Measurements from ENCODE around the gene NPY4R.
"Not testable (repeated sequence)": the region's sequence is repeated elsewhere in the genome, so short reads cannot be mapped to it uniquely, and the experiment has no call there.

Gene NPY4R

DNA sequence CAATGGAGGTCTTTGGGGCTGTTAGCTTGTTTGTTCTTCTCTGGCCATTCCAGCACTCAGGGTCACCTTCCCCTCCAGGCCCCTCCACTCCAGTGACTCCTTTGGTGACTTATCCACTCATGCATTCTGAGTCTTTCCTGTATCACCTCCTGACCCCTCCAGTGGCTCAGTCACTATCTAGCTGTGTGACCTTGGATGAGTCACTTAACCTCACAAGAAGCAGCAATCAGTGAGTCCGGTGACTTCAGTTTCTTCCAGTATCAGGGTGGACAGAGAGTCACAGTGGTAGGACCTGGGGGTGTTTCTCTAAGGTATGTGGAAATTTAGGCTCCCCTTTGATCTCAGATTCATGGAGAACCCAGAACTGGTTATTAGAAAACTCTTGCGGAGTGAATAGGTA, 9.8 kb downstream of the NPY4R start:
- not testable (repeated sequence) for H3K36me3 ChIP-seq (ENCODE audit: control insufficient read depth, insufficient read depth, low read length, severe bottlenecking); DNase-seq (ENCODE audit: low read depth); H3K4me1 ChIP-seq (ENCODE audit: control insufficient read depth, insufficient read depth, low read length)

DNA sequence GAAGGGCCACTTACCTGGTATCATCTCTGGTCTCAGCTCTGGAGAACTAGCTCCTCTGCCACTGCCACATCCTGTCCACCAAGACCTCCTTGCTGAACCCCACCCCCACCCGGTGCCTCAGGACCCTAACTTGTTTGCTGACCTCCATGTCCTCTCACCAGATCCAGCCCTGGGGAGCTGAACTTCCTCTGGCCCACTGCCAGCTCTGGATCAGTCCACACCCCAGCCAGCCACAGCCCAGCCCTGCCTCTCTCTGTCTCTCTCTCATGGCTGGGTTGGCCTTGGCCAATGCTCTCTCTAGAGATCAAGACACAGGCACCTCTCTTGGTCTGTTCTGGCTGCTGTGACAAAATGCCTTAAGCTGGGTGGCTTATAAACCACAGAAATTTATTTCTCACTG, 14.4 kb downstream of the NPY4R start:
- H3K27me3 ChIP-seq (replicated peaks; ENCODE audit: control insufficient read depth, insufficient read depth, low read length); H3K4me3 ChIP-seq (ENCODE audit: low read length); H3K9me3 ChIP-seq (ENCODE audit: control insufficient read depth, low read length); DNase-seq (ENCODE audit: low read depth); H3K36me3 ChIP-seq (ENCODE audit: control insufficient read depth, insufficient read depth, low read length, severe bottlenecking); H3K4me1 ChIP-seq (ENCODE audit: control insufficient read depth, insufficient read depth, low read length); H3K9ac ChIP-seq (ENCODE audit: low read length): not testable (repeated sequence)

More for the DNA sequence above, 9.8 kb downstream of the NPY4R start:
- H3K9me3 ChIP-seq (ENCODE audit: control insufficient read depth, low read length); H3K4me3 ChIP-seq (ENCODE audit: low read length); H3K27me3 ChIP-seq (replicated peaks; ENCODE audit: control insufficient read depth, insufficient read depth, low read length); H3K9ac ChIP-seq (ENCODE audit: low read length): not testable (repeated sequence)

DNA sequence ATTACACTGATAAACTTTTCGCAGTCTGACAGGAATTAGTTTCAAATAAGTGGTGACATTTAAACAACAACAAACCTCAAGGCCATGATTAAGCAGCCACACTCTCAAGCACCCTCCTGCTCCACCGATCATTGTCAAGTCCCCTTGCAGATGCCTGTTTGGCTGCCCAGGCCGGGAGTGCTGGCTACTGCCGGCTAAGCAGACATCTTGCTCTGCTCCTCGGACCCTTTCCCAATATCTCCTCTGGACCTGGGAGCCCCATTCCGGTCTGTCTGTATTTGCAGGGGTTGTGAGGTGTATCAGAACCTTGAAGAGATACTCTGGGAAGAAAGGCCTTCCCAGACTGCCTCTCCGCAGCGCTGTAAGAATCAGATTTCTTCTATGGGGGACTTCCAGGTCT, 14.9 kb downstream of the NPY4R start:
- H3K4me3 ChIP-seq (ENCODE audit: low read length); H3K9me3 ChIP-seq (ENCODE audit: control insufficient read depth, low read length); DNase-seq (ENCODE audit: low read depth); H3K9ac ChIP-seq (ENCODE audit: low read length); H3K27me3 ChIP-seq (replicated peaks; ENCODE audit: control insufficient read depth, insufficient read depth, low read length); H3K4me1 ChIP-seq (ENCODE audit: control insufficient read depth, insufficient read depth, low read length); H3K36me3 ChIP-seq (ENCODE audit: control insufficient read depth, insufficient read depth, low read length, severe bottlenecking): not testable (repeated sequence)

DNA sequence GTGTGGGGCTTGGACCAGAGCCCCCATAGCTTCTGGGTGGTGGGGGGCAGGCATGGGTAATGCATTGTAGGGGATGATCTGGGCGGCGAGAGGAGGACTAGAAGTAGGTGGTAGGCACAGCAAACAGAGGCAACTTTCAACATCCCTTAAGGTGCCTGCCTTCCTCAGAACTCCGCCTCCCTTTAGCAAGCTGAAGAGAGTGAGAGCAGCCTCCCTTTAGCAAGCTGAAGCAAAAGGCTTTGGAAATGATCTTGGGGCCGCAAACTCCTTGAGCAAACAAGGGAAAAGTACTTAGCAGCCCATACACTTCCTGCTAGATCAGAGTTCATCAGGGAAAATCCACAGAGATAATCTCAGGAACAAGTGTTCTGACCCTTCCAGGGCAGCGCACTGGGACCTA, 18.3 kb downstream of the NPY4R start:
- not testable (repeated sequence) for H3K36me3 ChIP-seq (ENCODE audit: control insufficient read depth, insufficient read depth, low read length, severe bottlenecking); H3K27me3 ChIP-seq (replicated peaks; ENCODE audit: control insufficient read depth, insufficient read depth, low read length); H3K4me3 ChIP-seq (ENCODE audit: low read length); H3K9me3 ChIP-seq (ENCODE audit: control insufficient read depth, low read length); H3K4me1 ChIP-seq (ENCODE audit: control insufficient read depth, insufficient read depth, low read length); DNase-seq (ENCODE audit: low read depth); H3K9ac ChIP-seq (ENCODE audit: low read length)

DNA sequence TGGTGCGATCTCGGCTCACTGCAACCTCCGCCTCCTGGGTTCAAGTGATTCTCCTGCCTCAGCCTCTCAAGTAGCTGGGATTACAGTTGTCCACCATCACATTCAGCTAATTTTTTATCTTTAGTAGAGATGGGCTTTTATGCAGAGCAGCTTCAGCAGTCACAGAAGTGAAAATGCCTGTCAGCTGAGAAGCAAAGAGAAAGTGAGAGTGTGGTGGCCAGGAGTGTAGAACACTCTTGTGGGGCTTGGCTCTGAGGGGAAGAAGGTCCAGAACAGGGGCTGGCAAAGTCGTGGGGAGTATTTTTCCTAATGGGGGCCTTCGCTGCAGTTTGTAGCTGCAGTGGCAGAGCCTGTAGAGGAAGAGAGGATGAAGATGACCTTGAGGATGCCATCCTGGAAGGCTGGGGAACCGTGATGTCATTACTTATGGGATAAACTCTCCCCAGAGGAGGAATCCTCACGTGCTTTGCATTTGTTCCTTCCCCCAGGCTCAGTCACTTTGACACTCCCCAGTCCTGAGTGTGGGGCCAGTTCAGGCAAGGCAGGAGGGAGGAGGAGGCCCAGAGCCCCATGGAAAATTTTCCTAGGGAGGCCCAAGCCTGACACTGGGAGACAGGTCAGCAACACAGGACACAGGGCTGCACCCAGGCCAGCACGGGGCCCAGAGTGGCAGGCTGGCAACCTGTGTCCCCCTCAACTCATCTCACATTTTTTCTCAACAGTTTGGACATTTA, 20.2 kb downstream of the NPY4R start:
- not testable (repeated sequence) for DNase-seq (ENCODE audit: low read depth)

DNA sequence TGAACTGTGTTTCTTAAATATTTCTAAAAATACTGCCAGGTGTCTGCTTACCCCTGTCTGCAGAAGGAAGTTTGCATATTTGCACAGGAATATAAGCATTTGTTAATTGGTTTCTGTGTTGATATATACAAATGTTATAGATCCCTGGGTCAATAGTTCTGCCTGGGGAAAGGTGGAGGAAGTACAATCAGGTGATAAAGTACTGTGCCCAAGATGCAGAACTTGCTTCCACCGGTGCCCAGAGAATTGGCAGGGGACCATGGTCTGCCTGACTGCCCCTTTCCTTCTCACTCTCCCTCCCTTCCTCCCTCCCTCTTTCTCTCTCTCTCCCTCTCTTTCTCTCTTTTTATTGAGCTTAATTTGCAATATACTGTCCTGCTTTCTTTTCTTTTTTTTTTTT, 22.3 kb downstream of the NPY4R start:
- not testable (repeated sequence) for H3K27me3 ChIP-seq (replicated peaks; ENCODE audit: control insufficient read depth, insufficient read depth, low read length); H3K36me3 ChIP-seq (ENCODE audit: control insufficient read depth, insufficient read depth, low read length, severe bottlenecking); H3K4me1 ChIP-seq (ENCODE audit: control insufficient read depth, insufficient read depth, low read length); H3K4me3 ChIP-seq (ENCODE audit: low read length); DNase-seq (ENCODE audit: low read depth); H3K9ac ChIP-seq (ENCODE audit: low read length); H3K9me3 ChIP-seq (ENCODE audit: control insufficient read depth, low read length)

More for the DNA sequence above, 20.2 kb downstream of the NPY4R start:
- H3K9ac ChIP-seq (ENCODE audit: low read length); H3K4me3 ChIP-seq (ENCODE audit: low read length); H3K27me3 ChIP-seq (replicated peaks; ENCODE audit: control insufficient read depth, insufficient read depth, low read length); H3K9me3 ChIP-seq (ENCODE audit: control insufficient read depth, low read length); H3K4me1 ChIP-seq (ENCODE audit: control insufficient read depth, insufficient read depth, low read length); H3K36me3 ChIP-seq (ENCODE audit: control insufficient read depth, insufficient read depth, low read length, severe bottlenecking): not testable (repeated sequence)

DNA sequence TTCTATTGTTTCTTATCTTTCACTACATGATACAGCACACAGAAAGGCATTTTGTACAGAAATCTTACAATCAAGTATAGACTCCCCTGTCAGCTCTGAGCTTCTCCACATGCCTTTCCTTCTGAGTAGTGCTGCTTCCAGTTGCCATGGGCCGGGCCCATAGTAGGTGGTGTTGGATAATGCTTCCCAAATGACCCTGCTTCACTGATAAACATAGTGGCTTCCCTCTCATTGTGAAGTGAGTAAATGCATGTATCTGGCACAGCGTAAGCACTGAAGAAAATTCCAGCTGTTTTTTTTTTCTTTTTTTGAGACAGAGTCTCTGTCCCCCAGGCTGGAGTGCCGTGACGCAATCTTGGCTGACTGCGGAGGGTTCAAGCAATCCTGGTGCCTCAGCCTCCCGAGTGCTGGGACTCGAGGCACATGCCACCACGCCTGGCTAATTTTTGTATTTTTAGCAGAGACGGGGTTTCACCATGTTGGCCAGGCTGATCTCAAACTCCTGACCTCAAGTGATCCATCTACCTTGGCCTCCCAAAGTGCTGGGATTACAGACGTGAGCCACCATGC, 23.0 kb downstream of the NPY4R start:
- not testable (repeated sequence) for H3K4me1 ChIP-seq (ENCODE audit: control insufficient read depth, insufficient read depth, low read length); H3K27me3 ChIP-seq (replicated peaks; ENCODE audit: control insufficient read depth, insufficient read depth, low read length); DNase-seq (ENCODE audit: low read depth); H3K36me3 ChIP-seq (ENCODE audit: control insufficient read depth, insufficient read depth, low read length, severe bottlenecking); H3K9me3 ChIP-seq (ENCODE audit: control insufficient read depth, low read length); H3K4me3 ChIP-seq (ENCODE audit: low read length); H3K9ac ChIP-seq (ENCODE audit: low read length)

DNA sequence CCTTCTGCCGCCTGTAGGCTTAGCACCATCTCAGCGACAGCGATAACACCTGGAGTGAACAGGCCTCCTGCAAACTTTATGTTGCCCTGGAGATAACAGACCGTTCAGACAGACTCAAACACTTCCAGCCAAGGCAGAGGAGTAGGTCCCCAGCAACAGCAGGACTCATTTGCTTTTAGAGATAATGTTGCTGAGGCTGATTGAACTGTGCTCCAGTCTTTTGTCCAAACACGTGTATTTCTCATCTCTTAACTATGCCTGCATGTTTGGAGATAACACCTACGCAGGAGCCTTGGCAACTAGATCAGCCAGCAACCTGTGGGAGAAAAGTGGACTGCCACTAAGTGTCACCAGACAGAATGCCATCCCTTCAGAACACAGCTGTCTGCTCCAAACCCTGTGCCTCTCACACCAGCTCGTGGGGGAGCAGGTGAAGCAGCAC, 23.9 kb downstream of the NPY4R start:
- not testable (repeated sequence) for H3K9ac ChIP-seq (ENCODE audit: low read length); H3K9me3 ChIP-seq (ENCODE audit: control insufficient read depth, low read length); DNase-seq (ENCODE audit: low read depth); H3K27me3 ChIP-seq (replicated peaks; ENCODE audit: control insufficient read depth, insufficient read depth, low read length); H3K4me3 ChIP-seq (ENCODE audit: low read length); H3K36me3 ChIP-seq (ENCODE audit: control insufficient read depth, insufficient read depth, low read length, severe bottlenecking); H3K4me1 ChIP-seq (ENCODE audit: control insufficient read depth, insufficient read depth, low read length)

DNA sequence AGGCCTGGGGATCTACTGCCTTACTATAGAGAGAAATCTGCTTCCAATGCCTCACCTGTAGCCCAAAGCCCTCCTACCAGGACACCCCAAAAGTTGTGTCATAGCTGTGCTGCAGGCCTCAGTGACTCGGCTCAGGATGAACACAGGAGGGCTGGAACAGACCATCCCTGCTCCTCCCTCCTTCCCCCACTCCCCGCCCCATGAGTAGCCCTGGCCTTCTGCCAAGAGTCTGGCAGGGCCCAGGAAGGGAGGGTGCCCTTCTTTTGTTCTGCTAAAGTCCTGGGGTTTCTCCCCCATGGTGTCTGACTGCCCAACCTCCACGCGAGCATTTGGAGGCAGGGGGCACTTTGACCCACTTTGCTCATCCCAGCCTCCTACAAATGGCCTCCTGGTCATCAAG, 24.8 kb downstream of the NPY4R start:
- not testable (repeated sequence) for DNase-seq (ENCODE audit: low read depth); H3K4me3 ChIP-seq (ENCODE audit: low read length); H3K36me3 ChIP-seq (ENCODE audit: control insufficient read depth, insufficient read depth, low read length, severe bottlenecking); H3K27me3 ChIP-seq (replicated peaks; ENCODE audit: control insufficient read depth, insufficient read depth, low read length); H3K9ac ChIP-seq (ENCODE audit: low read length); H3K9me3 ChIP-seq (ENCODE audit: control insufficient read depth, low read length); H3K4me1 ChIP-seq (ENCODE audit: control insufficient read depth, insufficient read depth, low read length)

DNA sequence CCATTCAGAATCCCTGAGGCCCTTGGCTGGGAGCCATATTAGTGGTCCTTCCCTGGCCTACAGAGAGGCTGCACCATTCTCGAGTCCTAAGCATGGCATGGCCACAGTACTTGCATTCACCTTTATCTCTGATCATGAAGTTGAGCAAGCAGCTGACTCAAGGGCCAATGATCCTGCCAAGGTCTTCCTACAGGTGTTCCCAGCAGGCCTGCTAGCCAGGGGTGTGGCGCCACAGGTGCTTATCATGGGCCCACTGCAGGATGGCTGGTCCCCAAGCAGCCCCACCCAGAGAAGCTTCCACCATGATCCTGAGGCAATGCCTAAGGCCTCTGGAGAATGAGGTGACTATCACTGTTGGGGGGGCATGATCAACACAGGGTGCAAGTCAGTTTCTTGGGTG, 42.2 kb downstream of the NPY4R start:
- not testable (repeated sequence) for H3K4me3 ChIP-seq (ENCODE audit: low read length); DNase-seq (ENCODE audit: low read depth); H3K9me3 ChIP-seq (ENCODE audit: control insufficient read depth, low read length); H3K36me3 ChIP-seq (ENCODE audit: control insufficient read depth, insufficient read depth, low read length, severe bottlenecking); H3K9ac ChIP-seq (ENCODE audit: low read length); H3K4me1 ChIP-seq (ENCODE audit: control insufficient read depth, insufficient read depth, low read length); H3K27me3 ChIP-seq (replicated peaks; ENCODE audit: control insufficient read depth, insufficient read depth, low read length)

DNA sequence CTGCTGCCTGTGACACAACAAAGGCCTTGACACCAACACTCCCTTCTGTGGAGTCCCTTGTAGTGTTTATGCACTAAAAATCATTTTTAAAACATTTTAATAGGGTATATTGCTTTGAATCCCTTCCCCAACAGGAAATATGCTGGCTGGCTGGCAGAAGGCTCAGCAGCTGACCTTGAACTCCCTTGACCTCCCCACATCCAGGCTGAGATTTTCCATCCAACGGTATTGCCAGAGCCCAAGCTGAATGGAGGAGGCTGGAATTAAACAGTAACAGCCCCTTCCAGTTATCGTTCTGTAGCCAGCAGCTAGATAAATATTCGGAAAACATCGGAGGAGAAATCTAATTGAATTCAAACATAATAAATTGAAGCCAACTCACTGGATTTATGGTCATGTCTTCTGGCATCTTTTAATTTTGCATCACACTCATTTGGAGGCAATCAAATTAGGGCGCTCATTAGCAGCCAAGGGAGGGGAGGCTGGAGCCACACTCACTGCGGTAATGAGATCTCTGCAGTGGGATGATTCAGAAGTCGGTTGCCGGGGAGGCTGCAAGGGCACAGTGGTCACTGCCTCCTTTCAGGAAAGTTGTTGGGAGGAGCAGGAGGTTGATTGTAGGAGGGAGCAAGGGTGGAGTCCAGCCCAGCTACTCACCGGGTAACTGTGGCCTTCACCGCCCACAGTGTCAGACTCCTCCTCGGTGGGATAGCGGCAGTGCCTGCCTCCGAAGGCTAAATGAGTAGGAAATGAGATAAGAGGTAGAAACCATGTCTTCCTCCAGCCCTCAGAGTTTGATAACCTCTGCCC, 46.0 kb downstream of the NPY4R start:
- not testable (repeated sequence) for H3K36me3 ChIP-seq (ENCODE audit: control insufficient read depth, insufficient read depth, low read length, severe bottlenecking); H3K9ac ChIP-seq (ENCODE audit: low read length); H3K27me3 ChIP-seq (replicated peaks; ENCODE audit: control insufficient read depth, insufficient read depth, low read length); H3K4me1 ChIP-seq (ENCODE audit: control insufficient read depth, insufficient read depth, low read length); DNase-seq (ENCODE audit: low read depth); H3K9me3 ChIP-seq (ENCODE audit: control insufficient read depth, low read length); H3K4me3 ChIP-seq (ENCODE audit: low read length)
